HEK293 (cell line): Measurements from ENCODE around the gene TMEM92.

Experiments used
- FEZF1 ChIP-seq: fragments of 450-650 bp; formaldehyde crosslinking; IDR thresholded peaks from 2 replicates; pipeline ENCODE4 v1.5.1; 2016; ENCODE audit warnings: missing biosample characterization, missing genetic modification characterization
- GLIS2 ChIP-seq: fragments of 450-650 bp; formaldehyde crosslinking; IDR thresholded peaks from 2 replicates; pipeline ENCODE4 v1.5.1; 2016; ENCODE audit warnings: missing biosample characterization, missing genetic modification characterization
- HOXD13 ChIP-seq: sonication (generic); formaldehyde crosslinking; IDR thresholded peaks from 2 replicates; pipeline ENCODE4 v1.8.0; 2022; ENCODE audit warnings: missing genetic modification reagents, borderline replicate concordance
- MZF1 ChIP-seq: fragments of 450-650 bp; formaldehyde crosslinking; IDR thresholded peaks from 2 replicates; pipeline ENCODE4 v1.5.1; 2017; ENCODE audit warnings: missing biosample characterization, missing genetic modification characterization, borderline replicate concordance
- PRDM10 ChIP-seq: fragments of 450-650 bp; formaldehyde crosslinking; IDR thresholded peaks from 2 replicates; pipeline ENCODE4 v1.5.1; 2016; ENCODE audit warnings: missing biosample characterization, missing genetic modification characterization
- RBAK ChIP-seq: fragments of 450-650 bp; formaldehyde crosslinking; IDR thresholded peaks from 2 replicates; pipeline ENCODE4 v1.5.1; 2016; ENCODE audit warnings: missing biosample characterization, missing genetic modification characterization
- SETDB1 ChIP-seq: IDR thresholded peaks from one replicate; pipeline ENCODE4 v1.6.1; 2017; ENCODE audit warnings: mild to moderate bottlenecking, low read length, moderate library complexity, mixed read lengths; ENCODE audit not compliant: insufficient read length
- ZBTB17 ChIP-seq: fragments of 450-650 bp; formaldehyde crosslinking; IDR thresholded peaks from 2 replicates; pipeline ENCODE4 v1.5.1; 2016; ENCODE audit warnings: missing biosample characterization, missing genetic modification characterization
- ZBTB20 ChIP-seq: fragments of 450-650 bp; formaldehyde crosslinking; IDR thresholded peaks from 2 replicates; pipeline ENCODE4 v1.5.1; 2016; ENCODE audit warnings: missing biosample characterization, missing genetic modification characterization
- ZBTB8A ChIP-seq: fragments of 450-650 bp; formaldehyde crosslinking; IDR thresholded peaks from 2 replicates; pipeline ENCODE4 v1.5.1; 2016; ENCODE audit warnings: missing biosample characterization, missing genetic modification characterization
- ZNF121 ChIP-seq: fragments of 450-650 bp; formaldehyde crosslinking; IDR thresholded peaks from 2 replicates; pipeline ENCODE4 v1.5.1; 2016; ENCODE audit warnings: missing biosample characterization, missing genetic modification characterization
- ZNF133 ChIP-seq: fragments of 450-650 bp; formaldehyde crosslinking; IDR thresholded peaks from 2 replicates; pipeline ENCODE4 v1.5.1; 2016; ENCODE audit warnings: missing biosample characterization, missing genetic modification characterization
- ZNF169 ChIP-seq: fragments of 450-650 bp; formaldehyde crosslinking; IDR thresholded peaks from 2 replicates; pipeline ENCODE4 v1.5.1; 2016; ENCODE audit warnings: missing biosample characterization, missing genetic modification characterization
- ZNF202 ChIP-seq: fragments of 450-650 bp; formaldehyde crosslinking; IDR thresholded peaks from 2 replicates; pipeline ENCODE4 v1.5.1; 2016; ENCODE audit warnings: missing biosample characterization, missing genetic modification characterization, borderline replicate concordance
- ZNF335 ChIP-seq: fragments of 450-650 bp; formaldehyde crosslinking; conservative IDR thresholded peaks from 2 replicates; pipeline ENCODE4 v1.5.1; 2016; ENCODE audit warnings: missing biosample characterization, missing genetic modification characterization
- ZNF341 ChIP-seq: fragments of 450-650 bp; formaldehyde crosslinking; IDR thresholded peaks from 2 replicates; pipeline ENCODE4; 2016; ENCODE audit warnings: low read depth, missing biosample characterization, missing genetic modification characterization
- ZNF350 ChIP-seq: fragments of 450-650 bp; formaldehyde crosslinking; IDR thresholded peaks from 2 replicates; pipeline ENCODE4 v1.5.0; 2017; ENCODE audit warnings: missing biosample characterization, mild to moderate bottlenecking, missing genetic modification characterization
- ZNF366 ChIP-seq: fragments of 450-650 bp; formaldehyde crosslinking; conservative IDR thresholded peaks from 2 replicates; pipeline ENCODE4 v1.5.1; 2016; ENCODE audit warnings: missing biosample characterization, missing genetic modification characterization
- ZNF404 ChIP-seq: fragments of 450-650 bp; formaldehyde crosslinking; IDR thresholded peaks from 2 replicates; pipeline ENCODE4 v1.5.1; 2017; ENCODE audit warnings: missing biosample characterization, missing genetic modification characterization
- ZNF423 ChIP-seq: fragments of 450-650 bp; formaldehyde crosslinking; IDR thresholded peaks from 2 replicates; pipeline ENCODE4 v1.5.1; 2016; ENCODE audit warnings: missing biosample characterization, missing genetic modification characterization
- ZNF426 ChIP-seq: fragments of 450-650 bp; formaldehyde crosslinking; IDR thresholded peaks from 2 replicates; pipeline ENCODE4 v1.5.1; 2017; ENCODE audit warnings: missing biosample characterization, missing genetic modification characterization, mild to moderate bottlenecking, inconsistent platforms, moderate library complexity
- ZNF433 ChIP-seq: fragments of 450-650 bp; formaldehyde crosslinking; IDR thresholded peaks from 2 replicates; pipeline ENCODE4 v1.5.1; 2016; ENCODE audit warnings: missing biosample characterization, missing genetic modification characterization, low read depth
- ZNF549 ChIP-seq: fragments of 450-650 bp; IDR thresholded peaks from 2 replicates; pipeline ENCODE4 v1.5.1; 2018; ENCODE audit warnings: missing biosample characterization, missing genetic modification characterization, mild to moderate bottlenecking, inconsistent platforms, moderate library complexity
- ZNF596 ChIP-seq: fragments of 450-650 bp; IDR thresholded peaks from 2 replicates; pipeline ENCODE4 v1.5.0; 2018; ENCODE audit warnings: missing biosample characterization, mild to moderate bottlenecking, missing genetic modification characterization, moderate library complexity
- ZNF654 ChIP-seq: fragments of 450-650 bp; formaldehyde crosslinking; IDR thresholded peaks from 2 replicates; pipeline ENCODE4 v1.5.1; 2016; ENCODE audit warnings: low read depth, missing biosample characterization, missing genetic modification characterization
- TF ChIP-seq, protein P1 (sequence below): fragments of 450-650 bp; formaldehyde crosslinking; IDR thresholded peaks from 2 replicates; pipeline ENCODE4 v1.5.1; 2017; ENCODE audit warnings: missing biosample characterization, mild to moderate bottlenecking, missing genetic modification characterization, moderate library complexity
- TF ChIP-seq, protein P2 (sequence below): fragments of 450-650 bp; formaldehyde crosslinking; IDR thresholded peaks from 2 replicates; pipeline ENCODE4 v1.5.1; 2016; ENCODE audit warnings: missing biosample characterization, missing genetic modification characterization
- TF ChIP-seq, protein P3 (sequence below): fragments of 450-650 bp; formaldehyde crosslinking; IDR thresholded peaks from 2 replicates; pipeline ENCODE4 v1.5.1; 2016; ENCODE audit warnings: missing biosample characterization, missing genetic modification characterization
- TF ChIP-seq, protein P4 (sequence below): fragments of 450-650 bp; formaldehyde crosslinking; IDR thresholded peaks from 2 replicates; pipeline ENCODE4 v1.5.1; 2016; ENCODE audit warnings: missing biosample characterization, missing genetic modification characterization
- TF ChIP-seq, protein P5 (sequence below): fragments of 450-650 bp; formaldehyde crosslinking; IDR thresholded peaks from 2 replicates; pipeline ENCODE4 v1.5.1; 2016; ENCODE audit warnings: missing biosample characterization, missing genetic modification characterization

Gene TMEM92

DNA sequence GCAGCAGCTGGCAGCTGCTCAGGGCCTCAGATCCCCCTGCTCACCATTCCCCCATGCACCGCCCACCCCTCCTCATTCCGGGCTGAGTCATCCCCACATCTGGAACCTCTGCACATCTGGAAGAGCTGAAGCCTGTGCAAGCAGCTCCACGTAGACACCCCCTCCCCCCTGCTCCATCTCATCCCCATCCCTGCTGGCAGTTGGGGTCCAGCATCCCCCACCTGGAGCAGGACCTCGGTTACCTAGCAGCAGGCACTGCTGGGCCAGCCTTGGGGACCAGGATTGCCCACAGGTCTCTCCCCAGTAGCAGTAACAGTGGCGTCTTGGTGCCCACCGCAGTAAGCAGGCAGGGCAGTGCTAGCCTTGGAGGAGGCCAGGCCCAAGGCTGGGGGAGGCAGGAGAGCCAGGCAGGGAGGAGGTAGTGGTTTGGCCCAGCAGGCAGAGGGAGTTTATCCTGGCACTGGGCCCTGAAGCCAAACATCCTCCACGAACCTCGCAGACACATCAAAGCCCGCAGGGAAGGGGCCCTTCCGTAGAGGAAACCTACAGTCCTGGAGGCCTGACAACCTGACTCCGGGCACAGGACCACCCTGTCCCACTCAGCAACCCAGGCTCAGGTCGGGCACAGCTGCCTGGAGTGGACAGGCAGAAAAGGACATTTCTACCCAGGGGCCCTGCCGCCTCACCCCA is 7.7 kb upstream of the TMEM92 start (continued):
- TF ChIP-seq, protein P1, sequence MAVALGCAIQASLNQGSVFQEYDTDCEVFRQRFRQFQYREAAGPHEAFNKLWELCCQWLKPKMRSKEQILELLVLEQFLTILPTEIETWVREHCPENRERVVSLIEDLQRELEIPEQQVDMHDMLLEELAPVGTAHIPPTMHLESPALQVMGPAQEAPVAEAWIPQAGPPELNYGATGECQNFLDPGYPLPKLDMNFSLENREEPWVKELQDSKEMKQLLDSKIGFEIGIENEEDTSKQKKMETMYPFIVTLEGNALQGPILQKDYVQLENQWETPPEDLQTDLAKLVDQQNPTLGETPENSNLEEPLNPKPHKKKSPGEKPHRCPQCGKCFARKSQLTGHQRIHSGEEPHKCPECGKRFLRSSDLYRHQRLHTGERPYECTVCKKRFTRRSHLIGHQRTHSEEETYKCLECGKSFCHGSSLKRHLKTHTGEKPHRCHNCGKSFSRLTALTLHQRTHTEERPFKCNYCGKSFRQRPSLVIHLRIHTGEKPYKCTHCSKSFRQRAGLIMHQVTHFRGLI (tag by site-specific recombination): no peak
- no peak for TF ChIP-seq ZNF121 (tag by site-specific recombination)
- TF ChIP-seq, protein P2, sequence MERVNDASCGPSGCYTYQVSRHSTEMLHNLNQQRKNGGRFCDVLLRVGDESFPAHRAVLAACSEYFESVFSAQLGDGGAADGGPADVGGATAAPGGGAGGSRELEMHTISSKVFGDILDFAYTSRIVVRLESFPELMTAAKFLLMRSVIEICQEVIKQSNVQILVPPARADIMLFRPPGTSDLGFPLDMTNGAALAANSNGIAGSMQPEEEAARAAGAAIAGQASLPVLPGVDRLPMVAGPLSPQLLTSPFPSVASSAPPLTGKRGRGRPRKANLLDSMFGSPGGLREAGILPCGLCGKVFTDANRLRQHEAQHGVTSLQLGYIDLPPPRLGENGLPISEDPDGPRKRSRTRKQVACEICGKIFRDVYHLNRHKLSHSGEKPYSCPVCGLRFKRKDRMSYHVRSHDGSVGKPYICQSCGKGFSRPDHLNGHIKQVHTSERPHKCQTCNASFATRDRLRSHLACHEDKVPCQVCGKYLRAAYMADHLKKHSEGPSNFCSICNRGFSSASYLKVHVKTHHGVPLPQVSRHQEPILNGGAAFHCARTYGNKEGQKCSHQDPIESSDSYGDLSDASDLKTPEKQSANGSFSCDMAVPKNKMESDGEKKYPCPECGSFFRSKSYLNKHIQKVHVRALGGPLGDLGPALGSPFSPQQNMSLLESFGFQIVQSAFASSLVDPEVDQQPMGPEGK (tag by site-specific recombination): peak; percentile 28; the same call in 1 of the 2 replicates
- peak; percentile 62 for TF ChIP-seq ZNF341
- no peak for TF ChIP-seq ZNF654 (tag by site-specific recombination)
- no peak for TF ChIP-seq ZNF366 (tag by site-specific recombination)
- TF ChIP-seq HOXD13: no peak
- TF ChIP-seq PRDM10 (tag by site-specific recombination): peak; percentile 98
- TF ChIP-seq ZNF596 (tag by site-specific recombination): no peak
- no peak for TF ChIP-seq MZF1 (tag by site-specific recombination)
- no peak for TF ChIP-seq RBAK
- peak; percentile 22; the same call in 1 of the 2 replicates for TF ChIP-seq GLIS2 (tag by site-specific recombination)
- TF ChIP-seq, protein P3, sequence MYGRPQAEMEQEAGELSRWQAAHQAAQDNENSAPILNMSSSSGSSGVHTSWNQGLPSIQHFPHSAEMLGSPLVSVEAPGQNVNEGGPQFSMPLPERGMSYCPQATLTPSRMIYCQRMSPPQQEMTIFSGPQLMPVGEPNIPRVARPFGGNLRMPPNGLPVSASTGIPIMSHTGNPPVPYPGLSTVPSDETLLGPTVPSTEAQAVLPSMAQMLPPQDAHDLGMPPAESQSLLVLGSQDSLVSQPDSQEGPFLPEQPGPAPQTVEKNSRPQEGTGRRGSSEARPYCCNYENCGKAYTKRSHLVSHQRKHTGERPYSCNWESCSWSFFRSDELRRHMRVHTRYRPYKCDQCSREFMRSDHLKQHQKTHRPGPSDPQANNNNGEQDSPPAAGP: no peak
- TF ChIP-seq ZNF549 (tag by site-specific recombination): no peak
- TF ChIP-seq ZNF133 (tag by site-specific recombination): no peak
- TF ChIP-seq, protein P4, sequence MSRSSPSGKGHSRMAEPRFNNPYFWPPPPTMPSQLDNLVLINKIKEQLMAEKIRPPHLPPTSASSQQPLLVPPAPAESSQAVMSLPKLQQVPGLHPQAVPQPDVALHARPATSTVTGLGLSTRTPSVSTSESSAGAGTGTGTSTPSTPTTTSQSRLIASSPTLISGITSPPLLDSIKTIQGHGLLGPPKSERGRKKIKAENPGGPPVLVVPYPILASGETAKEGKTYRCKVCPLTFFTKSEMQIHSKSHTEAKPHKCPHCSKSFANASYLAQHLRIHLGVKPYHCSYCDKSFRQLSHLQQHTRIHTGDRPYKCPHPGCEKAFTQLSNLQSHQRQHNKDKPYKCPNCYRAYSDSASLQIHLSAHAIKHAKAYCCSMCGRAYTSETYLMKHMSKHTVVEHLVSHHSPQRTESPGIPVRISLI (tag by site-specific recombination): no peak
- peak; percentile 49 for TF ChIP-seq ZBTB8A
- TF ChIP-seq ZBTB17 (tag by site-specific recombination): 0 out of 2 replicates have a peak, but pooled peaks have one; percentile 11
- no peak for TF ChIP-seq ZBTB20 (tag by site-specific recombination)
- TF ChIP-seq ZNF202 (tag by site-specific recombination): no peak
- TF ChIP-seq ZNF423 (tag by site-specific recombination): no peak
- TF ChIP-seq ZNF404 (tag by site-specific recombination): no peak
- TF ChIP-seq FEZF1 (tag by site-specific recombination): no peak
- TF ChIP-seq ZNF350: no peak
- TF ChIP-seq ZNF169 (tag by site-specific recombination): no peak
- TF ChIP-seq ZNF433: no peak
- no peak for TF ChIP-seq SETDB1
- TF ChIP-seq, protein P5, sequence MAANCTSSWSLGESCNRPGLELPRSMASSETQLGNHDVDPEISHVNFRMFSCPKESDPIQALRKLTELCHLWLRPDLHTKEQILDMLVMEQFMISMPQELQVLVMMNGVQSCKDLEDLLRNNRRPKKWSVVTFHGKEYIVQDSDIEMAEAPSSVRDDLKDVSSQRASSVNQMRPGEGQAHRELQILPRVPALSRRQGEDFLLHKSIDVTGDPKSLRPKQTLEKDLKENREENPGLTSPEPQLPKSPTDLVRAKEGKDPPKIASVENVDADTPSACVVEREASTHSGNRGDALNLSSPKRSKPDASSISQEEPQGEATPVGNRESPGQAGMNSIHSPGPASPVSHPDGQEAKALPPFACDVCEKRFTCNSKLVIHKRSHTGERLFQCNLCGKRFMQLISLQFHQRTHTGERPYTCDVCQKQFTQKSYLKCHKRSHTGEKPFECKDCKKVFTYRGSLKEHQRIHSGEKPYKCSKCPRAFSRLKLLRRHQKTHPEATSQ (tag by site-specific recombination): no peak
- no peak for TF ChIP-seq ZNF426 (tag by site-specific recombination)
- peak; percentile 89 for TF ChIP-seq ZNF335 (tag by site-specific recombination)
